SKM-1 (cell line): ENCODE results near the gene BAG1.

Source experiments
- DNase-seq: peaks from one replicate; lab custom pipeline; 2025; ENCODE audit not compliant: unreplicated experiment; lab: John Stamatoyannopoulos, UW

The BAG1 gene

DNA sequence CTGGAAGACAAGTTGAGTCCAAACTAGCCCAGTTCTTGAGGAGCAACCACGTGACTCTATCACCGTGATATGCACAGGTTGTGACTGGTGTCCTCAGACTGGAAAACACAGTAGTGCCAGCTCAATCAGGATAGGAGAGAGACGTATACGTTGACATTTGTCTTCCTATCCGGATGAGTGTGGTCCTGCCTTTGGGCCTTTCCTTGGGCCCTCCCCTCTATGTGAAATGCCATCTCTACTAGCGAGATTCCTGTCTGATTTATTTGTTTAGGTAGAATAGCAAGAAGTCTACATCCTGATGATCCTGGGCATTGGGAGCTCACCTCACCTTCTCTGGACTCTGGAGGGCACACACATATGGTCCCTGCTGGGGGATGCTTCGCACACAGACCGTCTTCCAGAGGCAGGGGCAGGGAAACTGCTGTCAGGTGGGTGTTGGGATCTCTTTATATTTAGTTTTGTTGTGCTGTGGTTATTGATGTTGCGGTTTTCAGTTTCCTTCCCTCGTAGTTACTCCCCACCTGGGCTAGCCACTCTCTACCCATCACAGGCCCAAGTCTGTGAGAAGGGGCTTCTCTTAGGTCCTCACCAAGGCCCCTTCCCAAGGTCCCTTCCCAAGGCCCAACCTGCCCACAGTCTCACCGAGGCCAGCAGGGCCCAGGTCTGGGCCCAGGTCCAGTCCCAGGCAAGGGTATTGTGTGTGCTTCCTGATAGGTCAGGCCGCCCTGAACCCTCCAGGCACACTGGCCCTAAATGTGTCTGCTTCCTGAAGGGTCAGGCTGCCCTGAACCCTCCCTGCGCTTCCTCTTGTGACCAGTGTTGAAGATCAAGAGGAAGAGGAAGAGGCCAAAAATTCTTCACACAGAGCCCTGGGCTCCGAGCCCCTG is 43.6 kb downstream of the BAG1 start:
- DNase-seq = peak; percentile 57

- no peak for DNase-seq
These were observed 52.7 kb downstream of the BAG1 start for GRCh38 chr9:33211695-33212393.

- no peak for DNase-seq
These were observed 54.3 kb downstream of the BAG1 start for GRCh38 chr9:33210006-33210715.

DNA sequence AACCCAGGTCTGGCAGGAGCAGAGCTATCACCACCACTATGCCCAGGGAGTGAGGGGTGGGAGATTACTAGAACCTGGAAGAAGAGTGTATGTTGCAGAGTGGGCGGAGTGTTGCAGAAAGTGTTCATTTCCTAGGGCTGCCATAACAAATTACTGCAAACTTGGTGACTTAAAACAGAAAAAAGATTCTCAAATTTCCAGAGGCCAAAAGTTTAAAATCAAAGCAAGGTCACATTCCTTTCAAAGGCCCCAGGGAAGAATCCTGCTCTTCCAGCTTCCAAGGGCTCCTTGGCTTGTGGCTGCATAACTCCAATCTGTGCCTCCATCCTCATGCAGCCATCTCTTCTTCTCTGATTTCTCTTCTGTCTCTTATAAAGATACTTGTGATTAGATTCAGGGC is 55.1 kb downstream of the BAG1 start:
- DNase-seq = no peak

DNA sequence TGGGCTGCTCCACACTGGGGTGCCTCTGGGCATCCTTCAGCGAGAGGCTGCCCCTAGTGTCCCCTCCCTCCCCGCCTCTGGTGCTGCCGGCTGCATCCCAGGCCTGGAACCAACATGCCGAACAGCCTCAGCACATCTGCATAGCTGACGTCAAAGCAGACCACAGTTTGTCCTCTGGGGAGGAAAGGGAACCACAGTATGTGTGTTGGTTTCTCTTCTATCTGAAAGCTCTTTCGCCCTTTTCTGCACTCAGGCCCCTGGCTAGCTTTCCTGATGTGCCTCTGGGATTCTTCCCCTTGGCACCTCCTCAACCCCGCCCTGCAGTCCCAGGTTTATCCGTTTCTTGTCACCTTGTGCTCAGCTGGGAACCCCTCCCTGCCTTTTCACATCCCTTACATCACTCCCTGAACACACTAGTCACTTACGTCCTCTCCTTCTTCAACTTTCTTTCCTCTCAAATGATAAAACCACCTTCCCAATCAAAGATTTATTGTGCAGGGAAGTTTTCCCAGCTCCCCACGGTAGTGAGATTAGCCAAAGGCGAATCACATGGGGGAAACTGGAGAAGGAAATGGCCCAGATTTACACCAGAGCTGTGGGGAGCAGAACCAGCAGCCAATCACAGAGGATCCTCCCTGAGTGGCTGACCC is 61.8 kb downstream of the BAG1 start:
- DNase-seq = no peak
